Endothelial cell of umbilical vein (primary cell): ENCODE results near the gene RELT.

Experiments used
- EZH2 ChIP-seq: IDR thresholded peaks from 2 replicates; pipeline ENCODE4 v1.6.1; 2012; ENCODE audit warnings: borderline replicate concordance, low read depth, mild to moderate bottlenecking, moderate library complexity, low read length, inconsistent platforms; ENCODE audit not compliant: severe bottlenecking
- FOS ChIP-seq: IDR thresholded peaks from 2 replicates; pipeline ENCODE4 v1.6.1; 2011; ENCODE audit warnings: mild to moderate bottlenecking, low read length, moderate library complexity, borderline replicate concordance; ENCODE audit not compliant: insufficient read depth
- GATA2 ChIP-seq: IDR thresholded peaks from 2 replicates; pipeline ENCODE4 v1.7.0; 2011; ENCODE audit warnings: low read depth, mild to moderate bottlenecking, moderate library complexity, mixed read lengths, low read length; ENCODE audit not compliant: insufficient read length, insufficient read depth
- JUN ChIP-seq: IDR thresholded peaks from 2 replicates; pipeline ENCODE4 v1.6.1; 2011; ENCODE audit warnings: borderline replicate concordance, low read depth; ENCODE audit not compliant: insufficient read length, insufficient read depth
- MYC ChIP-seq: IDR thresholded peaks from one replicate; pipeline ENCODE4 v1.6.1; 2011; ENCODE audit warnings: mild to moderate bottlenecking, low read depth, low read length
- POLR2A ChIP-seq: IDR thresholded peaks from 2 replicates; pipeline ENCODE4 v1.6.1; 2012; ENCODE audit warnings: low read depth, mild to moderate bottlenecking, control low read depth, low read length
- POLR2AphosphoS5 ChIP-seq: IDR thresholded peaks from 2 replicates; pipeline ENCODE4 v1.6.1; 2012; ENCODE audit warnings: low read depth, mild to moderate bottlenecking, control low read depth, low read length, moderate library complexity; ENCODE audit not compliant: insufficient read depth
- TF ChIP-seq, protein P1 (sequence below), 2 donors: IDR thresholded peaks; 1 replicate in 1 of 2; 2 replicates in 1 of 2; pipeline ENCODE4 v1.5.1; 2011; ENCODE audit warnings: low read length in 2 of 2, mild to moderate bottlenecking in 2 of 2, moderate library complexity in 2 of 2, control low read depth in 1 of 2, inconsistent platforms in 1 of 2, low read depth in 1 of 2; ENCODE audit not compliant: insufficient read depth in 1 of 2; ENCODE audit errors: extremely low read depth in 1 of 2
- TF ChIP-seq, protein P2 (sequence below): IDR thresholded peaks from 2 replicates; pipeline ENCODE4 v1.6.1; 2011; ENCODE audit not compliant: insufficient read depth, insufficient read length

DNA sequence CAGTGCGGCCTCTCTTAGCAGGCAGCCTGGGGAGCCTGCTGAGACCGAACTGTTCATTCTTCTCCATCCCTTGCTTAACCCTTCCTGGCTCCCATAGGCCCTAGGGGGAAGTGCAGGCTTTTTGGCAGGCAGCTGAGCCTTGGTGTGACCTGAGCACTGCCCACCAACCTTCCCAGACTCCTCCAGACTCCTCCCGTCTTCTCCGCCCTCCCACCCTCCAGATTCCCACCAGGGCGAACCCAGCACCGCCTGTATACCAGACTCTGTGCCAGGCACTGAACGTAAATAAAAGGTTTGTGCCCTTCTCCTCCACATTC is 7.9 kb downstream of the RELT start:
- TF ChIP-seq, protein P1, sequence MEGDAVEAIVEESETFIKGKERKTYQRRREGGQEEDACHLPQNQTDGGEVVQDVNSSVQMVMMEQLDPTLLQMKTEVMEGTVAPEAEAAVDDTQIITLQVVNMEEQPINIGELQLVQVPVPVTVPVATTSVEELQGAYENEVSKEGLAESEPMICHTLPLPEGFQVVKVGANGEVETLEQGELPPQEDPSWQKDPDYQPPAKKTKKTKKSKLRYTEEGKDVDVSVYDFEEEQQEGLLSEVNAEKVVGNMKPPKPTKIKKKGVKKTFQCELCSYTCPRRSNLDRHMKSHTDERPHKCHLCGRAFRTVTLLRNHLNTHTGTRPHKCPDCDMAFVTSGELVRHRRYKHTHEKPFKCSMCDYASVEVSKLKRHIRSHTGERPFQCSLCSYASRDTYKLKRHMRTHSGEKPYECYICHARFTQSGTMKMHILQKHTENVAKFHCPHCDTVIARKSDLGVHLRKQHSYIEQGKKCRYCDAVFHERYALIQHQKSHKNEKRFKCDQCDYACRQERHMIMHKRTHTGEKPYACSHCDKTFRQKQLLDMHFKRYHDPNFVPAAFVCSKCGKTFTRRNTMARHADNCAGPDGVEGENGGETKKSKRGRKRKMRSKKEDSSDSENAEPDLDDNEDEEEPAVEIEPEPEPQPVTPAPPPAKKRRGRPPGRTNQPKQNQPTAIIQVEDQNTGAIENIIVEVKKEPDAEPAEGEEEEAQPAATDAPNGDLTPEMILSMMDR (IDR thresholded peaks at IDR 0.05; ENCODE audit: extremely low read depth in 1 of 2, insufficient read depth in 1 of 2, low read depth in 1 of 2, low read length in 2 of 2): no peak
- no peak for TF ChIP-seq MYC
- no peak for TF ChIP-seq POLR2A
- TF ChIP-seq GATA2: no peak
- no peak for TF ChIP-seq POLR2AphosphoS5
- no peak for TF ChIP-seq JUN
- TF ChIP-seq, protein P2, sequence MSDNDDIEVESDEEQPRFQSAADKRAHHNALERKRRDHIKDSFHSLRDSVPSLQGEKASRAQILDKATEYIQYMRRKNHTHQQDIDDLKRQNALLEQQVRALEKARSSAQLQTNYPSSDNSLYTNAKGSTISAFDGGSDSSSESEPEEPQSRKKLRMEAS: no peak
- no peak for TF ChIP-seq EZH2
- TF ChIP-seq FOS: no peak
